A673 (cell line): ENCODE measurements around the gene RCC2. TPM values are rescaled to one million over a fixed set of nuclear protein-coding genes. Genes with fewer than 3 reads are reported as not detected.
"Not testable (repeated sequence)": the region's sequence is repeated elsewhere in the genome, so short reads cannot be mapped to it uniquely, and the experiment has no call there.

Experiments used
- Bru-seq: library from RNA; stranded (reverse); fragments of 400-500 nt; gene quantifications from one replicate; lab custom pipeline; 2021; lab: Mats Ljungman, UMichigan
- BruChase-seq, 2 experiments: library from RNA; stranded (reverse); fragments of 400-500 nt; gene quantifications; one replicate each; lab custom pipeline; 2021; lab: Mats Ljungman, UMichigan
- BruUV-seq: library from RNA; stranded (reverse); fragments of 400-500 nt; replicated peaks from 2 replicates; lab custom pipeline; 2021; lab: Mats Ljungman, UMichigan
- CTCF ChIA-PET: fragments of 300-600 bp; sonication (Branson Sonifier 250); formaldehyde crosslinking; loops from one replicate; lab custom pipeline; 2022; ENCODE audit warnings: antibody characterized with exemption; lab: Charles Lee
- POLR2A ChIA-PET: fragments of 300-600 bp; sonication (Branson Sonifier 250); formaldehyde crosslinking; loops from one replicate; lab custom pipeline; 2022; ENCODE audit warnings: antibody characterized with exemption; ENCODE audit not compliant: low non-redundant PET; lab: Charles Lee
- DNase-seq: peaks from one replicate; pipeline ENCODE4 v3.0.0-alpha.2; 2015; ENCODE audit warnings: low spot score
- H3K27ac ChIP-seq: fragments of 200-600 bp; sonication (generic); 2 replicates; pipeline ENCODE4 v1.5.1; 2016; ENCODE audit warnings: mixed run types, low read depth, mild to moderate bottlenecking, mixed read lengths, antibody characterized with exemption, low read length; ENCODE audit not compliant: poor library complexity, severe bottlenecking
- H3K27me3 ChIP-seq: fragments of 200-600 bp; sonication (generic); replicated peaks from 2 replicates; pipeline ENCODE4 v1.6.1; 2017; ENCODE audit warnings: mixed run types, low read depth, mild to moderate bottlenecking, mixed read lengths, antibody characterized with exemption, low read length; ENCODE audit not compliant: insufficient read depth, poor library complexity
- H3K36me3 ChIP-seq: fragments of 200-600 bp; sonication (generic); 2 replicates; pipeline ENCODE4 v1.6.1; 2016; ENCODE audit warnings: mixed run types, mild to moderate bottlenecking, mixed read lengths, antibody characterized with exemption, low read length; ENCODE audit not compliant: insufficient read depth, poor library complexity, severe bottlenecking
- H3K4me1 ChIP-seq: fragments of 200-600 bp; sonication (generic); 2 replicates; pipeline ENCODE4 v1.6.1; 2017; ENCODE audit warnings: mixed run types, mild to moderate bottlenecking, mixed read lengths, antibody characterized with exemption, low read length; ENCODE audit not compliant: insufficient read depth, poor library complexity, severe bottlenecking
- H3K4me3 ChIP-seq: fragments of 200-600 bp; sonication (generic); 2 replicates; pipeline ENCODE4 v1.5.1; 2016; ENCODE audit warnings: low read depth, mixed run types, mild to moderate bottlenecking, mixed read lengths, low read length; ENCODE audit not compliant: poor library complexity, severe bottlenecking
- H3K9me3 ChIP-seq: fragments of 200-600 bp; sonication (generic); 2 replicates; pipeline ENCODE4 v1.6.1; 2016; ENCODE audit warnings: mixed run types, low read depth, mild to moderate bottlenecking, mixed read lengths, antibody characterized with exemption, low read length; ENCODE audit not compliant: poor library complexity, severe bottlenecking
- CTCF ChIP-seq: fragments of 300-800, 200-600 bp; sonication (generic); conservative IDR thresholded peaks from 2 replicates; pipeline ENCODE4 v1.5.1; 2017; ENCODE audit warnings: low read depth, mild to moderate bottlenecking, antibody characterized with exemption, low read length, moderate library complexity, mixed read lengths
- EZH2 ChIP-seq: fragments of 200-600 bp; sonication (generic); IDR thresholded peaks from 2 replicates; pipeline ENCODE4 v1.6.1; 2017; ENCODE audit warnings: borderline replicate concordance, low read depth, mild to moderate bottlenecking, mixed read lengths, antibody characterized with exemption, low read length; ENCODE audit not compliant: poor library complexity, severe bottlenecking
- intact Hi-C: fragments of 100-400 bp; cut with micrococcal nuclease; formaldehyde crosslinking; loops from one replicate; pipeline ENCODE4 v1.10.0; 2022; ENCODE audit not compliant: unreplicated experiment
- long read RNA-seq: library from polyadenylated mRNA; stranded (forward); transcript quantifications from one replicate; pipeline ENCODE4 v2.0.0, GENCODE V29; 2022
- total RNA-seq: library from RNA; stranded (reverse); gene quantifications from 2 replicates; pipeline ENCODE4 v1.2.3, GENCODE V29; 2021

The RCC2 gene
- total RNA-seq (180 and 182 TPM in 2 replicates), Bru-seq, nascent RNA (percentile 94 among the genes with signal in this experiment), BruChase-seq, experiment 1, labeled RNA remaining after a 2-hour chase (percentile 97 among the genes with signal in this experiment), BruChase-seq, experiment 2, labeled RNA remaining after a 6-hour chase (percentile 98 among the genes with signal in this experiment)
- long read RNA-seq, full-length matches to known transcripts = 33 of 120 reads
- long read RNA-seq, partial matches to known transcripts = 29 of 120 reads
- long read RNA-seq, other reads (novel, unspliced or antisense) = 58 of 120 reads

GRCh38 chr1:17439250-17440073 is at the start of gene RCC2:
Gene RCC2, minus strand, starts transcription at chr1:17439677. Its CDS starts 1,163 bp downstream, at chr1:17438514.
- Histone ChIP-seq H3K4me3 (peak within 1 kb of the TSS; percentile 95), H3K9me3 (no peaks in the 10 kb centered on the region), H3K27ac (peak within 1 kb of the TSS; percentile 96), H3K27me3 (no peaks in the 10 kb centered on the region), H3K4me1 (peaks cover 31% of the 10 kb centered on the region), H3K36me3 (peaks cover 21% of the 10 kb centered on the region)
- peak; percentile 91 for DNase-seq
- BruUV-seq = TSS peak; percentile 9
- intact Hi-C loops = no loop called here
- POLR2A ChIA-PET = no interaction called here
- CTCF ChIA-PET = interaction anchor here (0.6 to 0.7 kb wide), 2 partner anchors 880 to 1125 kb away, joined by 3 to 5 read pairs; no protein-coding TSS in a partner anchor
- no peak for TF ChIP-seq CTCF

GRCh38 chr1:17486242-17486641 is 46.8 kb upstream of the RCC2 start:
- H3K4me3 ChIP-seq = no peak overlapping the region
- no peaks in the 10 kb centered on the region for H3K9me3 ChIP-seq
- no TSS peak for BruUV-seq
- no peak for DNase-seq
- intact Hi-C loops = no loop called here
- ChIA-PET CTCF (interaction anchor here (1.0 to 1.2 kb wide), 2 partner anchors 9 to 120 kb away, joined by 3 to 4 read pairs; no protein-coding TSS in a partner anchor), POLR2A (interaction anchor here (0.7 kb wide), 1 partner anchor 267 kb away, joined by 3 read pairs; no protein-coding TSS in a partner anchor)
- no peaks in the 10 kb centered on the region for H3K36me3 ChIP-seq
- H3K27ac ChIP-seq = no peak overlapping the region
- H3K4me1 ChIP-seq = peaks cover 4% of the 10 kb centered on the region
- TF ChIP-seq EZH2 (no peak), CTCF (no peak)
- H3K27me3 ChIP-seq = no peaks in the 10 kb centered on the region

- POLR2A ChIA-PET = no interaction called here
- intact Hi-C loops = no loop called here
- DNase-seq = peak; percentile 25
These were observed 45.8 kb upstream of the RCC2 start for GRCh38 chr1:17485281-17485680.

GRCh38 chr1:17481981-17482380 is 42.5 kb upstream of the RCC2 start:
- POLR2A ChIA-PET, intact Hi-C loops, H3K4me3 ChIP-seq, H3K27me3 ChIP-seq, H3K4me1 ChIP-seq, H3K27ac ChIP-seq, H3K9me3 ChIP-seq, CTCF ChIA-PET, DNase-seq, BruUV-seq, H3K36me3 ChIP-seq: not testable (repeated sequence)

More at GRCh38 chr1:17485281-17485680, 45.8 kb upstream of the RCC2 start:
- H3K27me3 ChIP-seq = no peaks in the 10 kb centered on the region
- BruUV-seq = no TSS peak
- peaks cover 4% of the 10 kb centered on the region for H3K4me1 ChIP-seq
- CTCF ChIA-PET = interaction anchor here (0.7 kb wide), 1 partner anchor 141 kb away, joined by 6 read pairs; no protein-coding TSS in a partner anchor
- H3K9me3 ChIP-seq = no peaks in the 10 kb centered on the region
- H3K27ac ChIP-seq = no peak overlapping the region
- TF ChIP-seq CTCF (peak; percentile 46), EZH2 (no peak)
- no peak overlapping the region for H3K4me3 ChIP-seq
- H3K36me3 ChIP-seq = no peaks in the 10 kb centered on the region
